DOHH2 (cell line): ENCODE data around the gene DOK7.

Source experiments
- EZH2phosphoT487 ChIP-seq: fragments of 200-600 bp; sonication (generic); IDR thresholded peaks from 2 replicates; pipeline ENCODE4 v1.6.1; 2017; ENCODE audit warnings: borderline replicate concordance, mild to moderate bottlenecking, antibody characterized with exemption, low read length, moderate library complexity, mixed read lengths
- TF ChIP-seq, protein P1 (sequence below): fragments of 200-600 bp; sonication (generic); IDR thresholded peaks from one replicate; pipeline ENCODE4 v1.5.1; 2014; ENCODE audit warnings: antibody characterized with exemption, mild to moderate bottlenecking, low read depth, low read length; ENCODE audit not compliant: poor library complexity, severe bottlenecking

DNA sequence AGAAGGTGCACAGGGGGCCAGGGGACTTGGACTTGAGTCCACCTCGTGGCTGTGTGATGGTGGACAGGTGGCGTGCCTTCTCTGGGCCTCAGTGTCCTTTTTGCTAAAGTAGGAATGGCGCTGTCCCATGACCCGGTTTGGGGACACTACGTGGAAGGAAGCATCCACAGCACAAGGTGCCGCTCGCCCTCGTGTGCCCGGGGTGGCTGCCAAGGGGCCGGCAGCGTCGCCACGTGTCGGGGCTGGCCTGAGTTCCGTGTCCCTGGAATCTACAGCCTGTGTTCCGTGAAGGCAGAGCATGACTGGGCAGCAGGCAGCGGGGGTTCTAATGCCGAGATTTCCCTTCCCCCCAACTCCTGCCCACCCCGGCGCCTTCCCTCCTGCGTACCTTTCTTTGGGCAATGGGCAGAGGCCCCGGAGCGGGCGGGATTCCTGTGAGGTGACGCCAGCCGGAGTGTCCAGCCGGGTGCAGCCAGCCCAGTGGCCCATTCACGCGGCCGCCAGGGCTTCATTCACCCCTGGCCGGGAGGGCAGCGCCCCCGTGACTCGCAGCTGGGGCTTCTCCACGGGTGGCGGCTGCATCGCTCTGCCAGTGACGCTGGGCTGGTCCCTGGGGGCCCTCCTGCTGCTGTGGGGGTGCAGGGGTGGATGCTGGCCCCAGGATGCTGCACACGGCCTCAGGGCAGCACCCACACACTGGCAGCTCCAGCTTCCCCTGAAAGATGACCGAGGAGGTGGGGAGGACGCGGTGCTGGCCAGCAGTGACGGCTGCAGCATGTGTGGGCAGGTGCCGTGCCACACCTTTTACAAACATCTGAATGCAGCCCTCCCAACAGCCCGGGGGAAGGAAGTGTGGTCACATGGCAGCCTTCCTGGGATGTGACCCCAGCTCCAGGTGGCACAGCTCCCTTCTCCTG lies 21.2 kb downstream of the DOK7 start:
- TF ChIP-seq, protein P1, sequence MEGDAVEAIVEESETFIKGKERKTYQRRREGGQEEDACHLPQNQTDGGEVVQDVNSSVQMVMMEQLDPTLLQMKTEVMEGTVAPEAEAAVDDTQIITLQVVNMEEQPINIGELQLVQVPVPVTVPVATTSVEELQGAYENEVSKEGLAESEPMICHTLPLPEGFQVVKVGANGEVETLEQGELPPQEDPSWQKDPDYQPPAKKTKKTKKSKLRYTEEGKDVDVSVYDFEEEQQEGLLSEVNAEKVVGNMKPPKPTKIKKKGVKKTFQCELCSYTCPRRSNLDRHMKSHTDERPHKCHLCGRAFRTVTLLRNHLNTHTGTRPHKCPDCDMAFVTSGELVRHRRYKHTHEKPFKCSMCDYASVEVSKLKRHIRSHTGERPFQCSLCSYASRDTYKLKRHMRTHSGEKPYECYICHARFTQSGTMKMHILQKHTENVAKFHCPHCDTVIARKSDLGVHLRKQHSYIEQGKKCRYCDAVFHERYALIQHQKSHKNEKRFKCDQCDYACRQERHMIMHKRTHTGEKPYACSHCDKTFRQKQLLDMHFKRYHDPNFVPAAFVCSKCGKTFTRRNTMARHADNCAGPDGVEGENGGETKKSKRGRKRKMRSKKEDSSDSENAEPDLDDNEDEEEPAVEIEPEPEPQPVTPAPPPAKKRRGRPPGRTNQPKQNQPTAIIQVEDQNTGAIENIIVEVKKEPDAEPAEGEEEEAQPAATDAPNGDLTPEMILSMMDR: no peak
- TF ChIP-seq EZH2phosphoT487: no peak
